Measurements from ENCODE around the gene PPP1R11. TPM values are rescaled to one million over a fixed set of nuclear protein-coding genes. Genes with fewer than 3 reads are reported as not detected.

The PPP1R11 gene
- total RNA-seq, 1 experiment from 2014 or later: 35.5 TPM

GRCh38 chr6:30087876-30088275 is 20.9 kb downstream of the PPP1R11 start:
- intact Hi-C loops (cut with micrococcal nuclease; ENCODE audit: unreplicated experiment): no loop called here
- H3K9me3 ChIP-seq: no peaks in the 10 kb centered on the region
- TF ChIP-seq CTCF (IDR thresholded peaks at IDR 0.05; ENCODE audit: insufficient read depth in 1 of 2, low read depth in 1 of 2, low read length in 1 of 2, severe bottlenecking in 1 of 2, unreplicated experiment in 1 of 2): no peak
- H3K36me3 ChIP-seq (ENCODE audit: control insufficient read depth, insufficient read depth, low read length): no peaks in the 10 kb centered on the region
- Mint-ChIP-seq H3K9me3 (ENCODE audit: unreplicated experiment) (no peaks in the 10 kb centered on the region), H3K4me3 (ENCODE audit: unreplicated experiment) (no peak overlapping the region), H3K4me1 (ENCODE audit: low read depth, unreplicated experiment) (no peaks in the 10 kb centered on the region), H3K27me3 (ENCODE audit: insufficient read depth, unreplicated experiment) (peaks cover 18% of the 10 kb centered on the region), H3K36me3 (ENCODE audit: insufficient read depth, unreplicated experiment) (no peaks in the 10 kb centered on the region), H3K27ac (ENCODE audit: unreplicated experiment) (no peak overlapping the region)
- H3K27me3 ChIP-seq (replicated peaks; ENCODE audit: control insufficient read depth, insufficient read depth, low read length): no peaks in the 10 kb centered on the region
- H3K4me1 ChIP-seq: peaks cover 7% of the 10 kb centered on the region; the same call in 1 of the 2 replicates
- POLR2A ChIA-PET: no interaction called here
- CTCF ChIA-PET: no interaction called here
- no peak overlapping the region for H3K4me3 ChIP-seq (ENCODE audit: low read depth, low read length)
- no peak for DNase-seq
- BruUV-seq (replicated peaks): no TSS peak

- peaks cover 6% of the 10 kb centered on the region for H3K4me1 Mint-ChIP-seq (ENCODE audit: low read depth, unreplicated experiment)
- POLR2A ChIA-PET: no interaction called here
Measured at GRCh38 chr6:30091577-30092381, 24.8 kb downstream of the PPP1R11 start.

More at GRCh38 chr6:30091577-30092381, 24.8 kb downstream of the PPP1R11 start:
- H3K4me3 ChIP-seq (ENCODE audit: low read depth, low read length): no peak overlapping the region
- Mint-ChIP-seq H3K27me3 (ENCODE audit: insufficient read depth, unreplicated experiment) (peaks cover 13% of the 10 kb centered on the region), H3K4me3 (ENCODE audit: unreplicated experiment) (no peak overlapping the region), H3K36me3 (ENCODE audit: insufficient read depth, unreplicated experiment) (no peaks in the 10 kb centered on the region), H3K27ac (ENCODE audit: unreplicated experiment) (no peak overlapping the region), H3K9me3 (ENCODE audit: unreplicated experiment) (no peaks in the 10 kb centered on the region)
- intact Hi-C loops (cut with micrococcal nuclease; ENCODE audit: unreplicated experiment): no loop called here
- no peaks in the 10 kb centered on the region for H3K9me3 ChIP-seq
- no TSS peak for BruUV-seq (replicated peaks)
- H3K4me1 ChIP-seq: peaks cover 17% of the 10 kb centered on the region
- CTCF ChIA-PET: interaction anchor here (1.5 kb wide), 1 partner anchor 10 kb away, joined by 4 read pairs; no protein-coding TSS in a partner anchor
- H3K36me3 ChIP-seq (ENCODE audit: control insufficient read depth, insufficient read depth, low read length): no peaks in the 10 kb centered on the region
- no peaks in the 10 kb centered on the region for H3K27me3 ChIP-seq (replicated peaks; ENCODE audit: control insufficient read depth, insufficient read depth, low read length)
- DNase-seq: no peak
- no peak for TF ChIP-seq CTCF (IDR thresholded peaks at IDR 0.05; ENCODE audit: insufficient read depth in 1 of 2, low read depth in 1 of 2, low read length in 1 of 2, severe bottlenecking in 1 of 2, unreplicated experiment in 1 of 2)

Data from Caco-2 (cell line).